Heart left ventricle (tissue), 16 donors: ENCODE measurements around the gene MAML2. TPM values are rescaled to one million over a fixed set of nuclear protein-coding genes. Genes with fewer than 3 reads are reported as not detected.
A peak's percentile ranks its signal among the peaks of the same experiment; 100 is the strongest.

Experiments
- ATAC-seq, 4 donors: fragments of 200-7000 bp; cut with Tn5 transposase; one replicate each; pipeline ENCODE4 v1.9.1; 2020 to 2022; ENCODE audit warnings: moderate library complexity in 4 of 4, mild to moderate bottlenecking in 3 of 4, moderate number of reproducible peaks in 1 of 4
- DNase-seq, 5 donors: peaks; one replicate each; pipeline ENCODE4 v3.0.0-alpha.2; 2020
- H3K27ac ChIP-seq, 12 donors: fragments of 200-600 bp; sonication (generic) in 4 of 12; one replicate each; pipeline versions ENCODE4 v1.5.0 to v1.8.0; 2016 to 2022; ENCODE audit warnings: mild to moderate bottlenecking in 2 of 12
- H3K27me3 ChIP-seq, 9 donors: fragments of 200-600 bp; sonication (generic) in 2 of 9; one replicate each; pipeline versions ENCODE4 v1.5.1 to v1.8.0; 2016 to 2022; ENCODE audit warnings: mild to moderate bottlenecking in 3 of 9
- H3K36me3 ChIP-seq, 9 donors: fragments of 200-600 bp; sonication (generic) in 2 of 9; one replicate each; pipeline versions ENCODE4 v1.5.0 to v1.8.0; 2018 to 2022; ENCODE audit warnings: mild to moderate bottlenecking in 2 of 9
- H3K4me1 ChIP-seq, 12 donors: fragments of 200-600 bp; sonication (generic) in 4 of 12; one replicate each; pipeline versions ENCODE4 v1.5.0 to v1.8.0; 2016 to 2022; ENCODE audit warnings: mild to moderate bottlenecking in 3 of 12
- H3K4me3 ChIP-seq, 12 donors: fragments of 200-600 bp; sonication (generic) in 4 of 12; one replicate each; pipeline versions ENCODE4 v1.5.0 to v1.8.0; 2017 to 2022; ENCODE audit warnings: mild to moderate bottlenecking in 9 of 12, moderate library complexity in 4 of 12
- H3K9me3 ChIP-seq, 12 donors: fragments of 200-600 bp; sonication (generic) in 4 of 12; one replicate each; pipeline versions ENCODE4 v1.5.0 to v1.8.0; 2016 to 2022; ENCODE audit warnings: mild to moderate bottlenecking in 1 of 12
- CTCF ChIP-seq, 12 donors: fragments of 200-600 bp; sonication (generic) in 4 of 12; IDR thresholded peaks; one replicate each; pipeline versions ENCODE4 v1.5.0 to v1.8.0; 2018 to 2022; ENCODE audit warnings: antibody characterized with exemption in 12 of 12, mild to moderate bottlenecking in 5 of 12
- POLR2A ChIP-seq, 2 donors: fragments of 450-650 bp; IDR thresholded peaks; one replicate each; pipeline ENCODE4 v1.6.1; 2017; ENCODE audit warnings: antibody characterized with exemption in 2 of 2, mild to moderate bottlenecking in 2 of 2, moderate library complexity in 2 of 2
- WGBS, 4 donors: extraction: QIAGEN DNeasy Blood & Tissue Kit in 2 of 4; methylation state at CpG; one replicate each; pipeline versions ENCODE4 v1.1.5 to v1.1.7; 2013 to 2018; 5-methylcytosine and 5-hydroxymethylcytosine counted together
- intact Hi-C, 10 donors: fragments of 100-400 bp; cut with DNase I; formaldehyde crosslinking; loops; one replicate each; pipeline versions ENCODE4 v1.11.1 to v1.14.2; 2022
- polyA plus RNA-seq, 2 donors: library from polyadenylated mRNA; stranded (reverse); fragments of 200-250 nt; gene quantifications; one replicate each; pipeline ENCODE4 v1.2.3, GENCODE V29; 2013
- total RNA-seq, 9 donors: library from RNA; depleted of rRNA in 2 of 9; stranded (reverse); fragments of >200 nt in 2 of 9; fragmentation: NEBNext Ultra II Directional in 3 of 9; extraction: Animal tissue kit (Norgen Biotek cat#: 25700) in 3 of 9; gene quantifications; one replicate each; pipeline versions ENCODE4 v1.1.0 to v1.2.4, GENCODE V29; 2016 to 2023
- donor health status: ischemic (EF 13 %, LVEDD 7.1; RV severe dilation, severe dysfunction).
- donor health status: healthy with polysubstance abuse.
- donor health status: DM: no; HTN: yes; CAD: no.
- donor health status: DM: no; HTN: no; CAD: no.
- donor health status: ischemic (EF 25% LVEDD 6.9; RV normal size, moderate dysfunction).
- donor health status: ischemic (EF 25% LVEDD 5.7; RV mildly dilated, moderate dysfunction).
- donor health status: healthy.
- donor health status: DM: yes; HTN: yes; CAD: no.
- donor health status: ischemic (EF 35%, LVEDD 5.7; RV mildly dilated, moderate dysfunction).
- donor health status: nonischemic (EF 11% LVEDD 7.7; RV severe dilation, severe dysfunction).
- donor health status: DM: yes; HTN: yes; CAD: no.
- donor health status: PGD.
- donor health status: ischemic (EF 29% LVEDD 5.4; RV normal size, mild dysfunction).
- donor health status: nonischemic (EF 23%, LVEDD 6.1; RV moderate dilation, normal function).

The MAML2 gene
- total and polyA plus RNA-seq, 11 donors: 1.3 to 10.8 (median 4.8) TPM

- H3K9me3 ChIP-seq: no peaks in the 10 kb centered on the region
- 87 to 93% (median 90%) methylated on average over 5 of the region's 5 CpGs for WGBS, 4 donors
- H3K4me1 ChIP-seq: peaks cover 0 to 56% (median 27%) of the 10 kb centered on the region in 12 donors
- intact Hi-C loops: loop anchor here in 2 of 10 donors (5.0 kb wide), 2 partner anchors 38 to 43 kb away; no protein-coding TSS in a partner anchor
- H3K27me3 ChIP-seq: no peaks in the 10 kb centered on the region
- TF ChIP-seq POLR2A (IDR thresholded peaks at IDR 0.05): no peak
- no peak for TF ChIP-seq CTCF (IDR thresholded peaks at IDR 0.05)
- H3K4me3 ChIP-seq: no peak overlapping the region
- peak overlapping the region in 1 of 12 donors; percentile 63 for H3K27ac ChIP-seq
- DNase-seq: no peak
- ATAC-seq: no peak
- no peaks in the 10 kb centered on the region for H3K36me3 ChIP-seq
Measured at GRCh38 chr11:96204721-96205459, 138.1 kb downstream of the MAML2 start.

DNA sequence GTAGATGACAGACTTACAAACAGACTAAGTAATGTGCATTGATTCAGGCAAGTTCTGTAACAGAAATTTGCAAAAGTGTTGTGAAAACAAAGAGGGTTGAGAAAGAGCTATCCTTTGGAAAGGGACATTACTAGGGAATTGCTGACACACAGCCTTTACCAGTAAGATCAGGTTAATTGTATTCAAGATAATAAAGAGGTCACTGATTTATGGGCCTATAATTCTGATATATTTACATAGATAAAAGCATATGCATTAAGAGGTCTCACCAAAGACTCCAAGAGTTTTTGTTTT is 138.7 kb downstream of the MAML2 start:
- H3K4me1 ChIP-seq: peaks cover 0 to 62% (median 31%) of the 10 kb centered on the region in 12 donors
- TF ChIP-seq POLR2A (IDR thresholded peaks at IDR 0.05): no peak
- no peak for TF ChIP-seq CTCF (IDR thresholded peaks at IDR 0.05)
- peak overlapping the region in 1 of 12 donors; percentile 63 for H3K27ac ChIP-seq

GRCh38 chr11:96203567-96204365 is 139.2 kb downstream of the MAML2 start:
- no peaks in the 10 kb centered on the region for H3K36me3 ChIP-seq
- H3K27ac ChIP-seq: peak overlapping the region in 1 of 12 donors; percentile 63
- DNase-seq (no peak), ATAC-seq (no peak)
- TF ChIP-seq POLR2A (IDR thresholded peaks at IDR 0.05) (no peak), CTCF (IDR thresholded peaks at IDR 0.05) (no peak)
- intact Hi-C loops: loop anchor here in 1 of 10 donors (5.0 kb wide), 1 partner anchor 36 kb away; no protein-coding TSS in a partner anchor
- H3K4me3 ChIP-seq: no peak overlapping the region
- H3K9me3 ChIP-seq: no peaks in the 10 kb centered on the region
- peaks cover 0 to 66% (median 32%) of the 10 kb centered on the region in 12 donors for H3K4me1 ChIP-seq
- no peaks in the 10 kb centered on the region for H3K27me3 ChIP-seq
- WGBS, 4 donors: 90 to 98% (median 97%) methylated on average over 7 of the region's 7 CpGs

More for the DNA sequence above, 138.7 kb downstream of the MAML2 start:
- H3K4me3 ChIP-seq: no peak overlapping the region
- DNase-seq (no peak), ATAC-seq (no peak)
- no peaks in the 10 kb centered on the region for H3K36me3 ChIP-seq
- no peaks in the 10 kb centered on the region for H3K27me3 ChIP-seq
- no peaks in the 10 kb centered on the region for H3K9me3 ChIP-seq
- intact Hi-C loops: loop anchor here in 1 of 10 donors (5.0 kb wide), 1 partner anchor 37 kb away; no protein-coding TSS in a partner anchor

DNA sequence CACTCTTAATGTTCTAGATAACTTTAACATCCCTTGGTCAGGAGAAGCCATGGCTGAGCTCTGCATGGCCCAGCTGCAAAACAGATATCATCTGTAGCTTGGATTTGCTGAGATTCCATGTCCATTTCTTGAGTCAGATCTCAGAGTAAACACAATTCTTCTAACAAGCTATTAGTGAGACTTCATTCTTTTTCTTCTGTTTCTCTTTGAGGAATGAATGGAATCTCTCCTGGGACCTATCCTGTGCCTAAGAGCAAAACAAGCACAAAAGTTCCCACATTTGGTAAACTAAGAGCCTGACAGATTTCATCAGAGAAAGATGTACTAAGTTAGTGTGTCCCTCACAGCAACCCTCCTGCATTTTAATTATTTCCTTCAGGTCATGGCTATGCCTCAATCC is 142.8 kb downstream of the MAML2 start:
- Histone ChIP-seq H3K4me1 (peaks cover 0 to 52% (median 13%) of the 10 kb centered on the region in 12 donors), H3K27ac (peak overlapping the region in 10 of 12 donors; percentile 10 to 71 (median 46)), H3K27me3 (no peaks in the 10 kb centered on the region), H3K36me3 (no peaks in the 10 kb centered on the region), H3K9me3 (no peaks in the 10 kb centered on the region), H3K4me3 (no peak overlapping the region)
- ATAC-seq (peak in 2 of 4 donors; percentile 47 to 71), DNase-seq (no peak)
- no peak for TF ChIP-seq CTCF (IDR thresholded peaks at IDR 0.05)
- TF ChIP-seq POLR2A (IDR thresholded peaks at IDR 0.05): no peak
- intact Hi-C loops: loop anchor here in 1 of 10 donors (5.0 kb wide), 1 partner anchor 33 kb away; no protein-coding TSS in a partner anchor
